Measurements from ENCODE around the gene IFI35.
A peak's percentile ranks its signal among the peaks of the same experiment; 100 is the strongest.
"Not testable (repeated sequence)": the region's sequence is repeated elsewhere in the genome, so short reads cannot be mapped to it uniquely, and the experiment has no call there.

Gene IFI35

GRCh38 chr17:43006639-43007551, at the start of gene IFI35:
TSS of gene IFI35 (plus strand) at chr17:43006784. CDS start at chr17:43006948, 164 bp downstream.
- Mint-ChIP-seq H3K4me3 (peak within 1 kb of the TSS; percentile 99), H3K36me3 (no peaks in the 10 kb centered on the region), H3K4me1 (ENCODE audit: low read depth) (peaks cover 30% of the 10 kb centered on the region), H3K27me3 (no peaks in the 10 kb centered on the region), H3K27ac (peak within 1 kb of the TSS; percentile 99), H3K9me3 (ENCODE audit: low read depth) (no peaks in the 10 kb centered on the region)

GRCh38 chr17:42964161-42964932, 42.2 kb upstream of the IFI35 start, which contains the start of gene AARSD1:
TSS of gene AARSD1 (minus strand) at chr17:42964454. CDS start at chr17:42964440, 14 bp downstream.
- Mint-ChIP-seq H3K4me1 (ENCODE audit: low read depth) (peaks cover 20% of the 10 kb centered on the region), H3K4me3 (peak within 1 kb of the TSS; percentile 96), H3K36me3 (peaks cover 11% of the 10 kb centered on the region), H3K27ac (peak within 1 kb of the TSS; percentile 94), H3K27me3 (no peaks in the 10 kb centered on the region), H3K9me3 (ENCODE audit: low read depth) (no peaks in the 10 kb centered on the region)

- Mint-ChIP-seq H3K4me1 (ENCODE audit: low read depth) (peaks cover 15% of the 10 kb centered on the region), H3K36me3 (peaks cover 8% of the 10 kb centered on the region), H3K4me3 (no peak overlapping the region), H3K9me3 (ENCODE audit: low read depth) (no peaks in the 10 kb centered on the region), H3K27me3 (no peaks in the 10 kb centered on the region), H3K27ac (no peak overlapping the region)
Observed at GRCh38 chr17:42967925-42968324, 38.7 kb upstream of the IFI35 start.

- H3K27ac Mint-ChIP-seq, result no peak overlapping the region
Observed at GRCh38 chr17:42969001-42969581, 37.5 kb upstream of the IFI35 start.

GRCh38 chr17:42971589-42971988, 35.0 kb upstream of the IFI35 start:
- Mint-ChIP-seq H3K36me3 (no peaks in the 10 kb centered on the region), H3K9me3 (ENCODE audit: low read depth) (no peaks in the 10 kb centered on the region), H3K4me1 (ENCODE audit: low read depth) (no peaks in the 10 kb centered on the region), H3K27ac (no peak overlapping the region), H3K27me3 (no peaks in the 10 kb centered on the region), H3K4me3 (no peak overlapping the region)

More at GRCh38 chr17:42969001-42969581, 37.5 kb upstream of the IFI35 start:
- Mint-ChIP-seq H3K4me1 (ENCODE audit: low read depth) (peaks cover 7% of the 10 kb centered on the region), H3K4me3 (no peak overlapping the region), H3K36me3 (peaks cover 4% of the 10 kb centered on the region), H3K9me3 (ENCODE audit: low read depth) (no peaks in the 10 kb centered on the region), H3K27me3 (no peaks in the 10 kb centered on the region)

GRCh38 chr17:42973323-42973722, 33.3 kb upstream of the IFI35 start:
- H3K27me3 Mint-ChIP-seq, result not testable (repeated sequence)

GRCh38 chr17:42975265-42975664, 31.3 kb upstream of the IFI35 start:
- H3K4me1 Mint-ChIP-seq (ENCODE audit: low read depth), result peaks cover 8% of the 10 kb centered on the region
- H3K4me3 Mint-ChIP-seq, result no peak overlapping the region
- H3K27me3 Mint-ChIP-seq, result no peaks in the 10 kb centered on the region
- H3K9me3 Mint-ChIP-seq (ENCODE audit: low read depth), result no peaks in the 10 kb centered on the region
- no peaks in the 10 kb centered on the region for H3K36me3 Mint-ChIP-seq
- no peak overlapping the region for H3K27ac Mint-ChIP-seq

More at GRCh38 chr17:42973323-42973722, 33.3 kb upstream of the IFI35 start:
- H3K27ac Mint-ChIP-seq; H3K36me3 Mint-ChIP-seq; H3K9me3 Mint-ChIP-seq (ENCODE audit: low read depth); H3K4me1 Mint-ChIP-seq (ENCODE audit: low read depth); H3K4me3 Mint-ChIP-seq: not testable (repeated sequence)

GRCh38 chr17:42975701-42976100, 30.9 kb upstream of the IFI35 start:
- not testable (repeated sequence) for H3K27ac Mint-ChIP-seq; H3K9me3 Mint-ChIP-seq (ENCODE audit: low read depth); H3K27me3 Mint-ChIP-seq; H3K4me3 Mint-ChIP-seq; H3K36me3 Mint-ChIP-seq
- peaks cover 10% of the 10 kb centered on the region for H3K4me1 Mint-ChIP-seq (ENCODE audit: low read depth)

GRCh38 chr17:42979511-42980273, 26.9 kb upstream of the IFI35 start, which contains the start of gene PTGES3L:
TSS of gene PTGES3L (minus strand) at chr17:42980080. CDS start at chr17:42980053, 27 bp downstream.
- Mint-ChIP-seq H3K36me3 (peaks cover 2% of the 10 kb centered on the region), H3K9me3 (ENCODE audit: low read depth) (no peaks in the 10 kb centered on the region), H3K27ac (peak within 1 kb of the TSS; percentile 96), H3K4me3 (peak within 1 kb of the TSS; percentile 95), H3K4me1 (ENCODE audit: low read depth) (peaks cover 27% of the 10 kb centered on the region), H3K27me3 (no peaks in the 10 kb centered on the region)

- Mint-ChIP-seq H3K36me3 (peaks cover 4% of the 10 kb centered on the region), H3K9me3 (ENCODE audit: low read depth) (no peaks in the 10 kb centered on the region), H3K27ac (peak within 1 kb of the TSS; percentile 96), H3K27me3 (no peaks in the 10 kb centered on the region), H3K4me1 (ENCODE audit: low read depth) (peaks cover 30% of the 10 kb centered on the region), H3K4me3 (peak within 1 kb of the TSS; percentile 95)
Observed at GRCh38 chr17:42980274-42980765, 26.3 kb upstream of the IFI35 start, which contains the start of gene RUNDC1. TSS of gene RUNDC1 (plus strand) at chr17:42980565. CDS start at chr17:42980577, 12 bp downstream.

- H3K27ac Mint-ChIP-seq, result peak overlapping the region; percentile 77
- peak overlapping the region; percentile 95 for H3K4me3 Mint-ChIP-seq
- H3K36me3 Mint-ChIP-seq, result peaks cover 4% of the 10 kb centered on the region
- no peaks in the 10 kb centered on the region for H3K27me3 Mint-ChIP-seq
- H3K9me3 Mint-ChIP-seq (ENCODE audit: low read depth), result no peaks in the 10 kb centered on the region
- H3K4me1 Mint-ChIP-seq (ENCODE audit: low read depth), result peaks cover 30% of the 10 kb centered on the region
Observed at GRCh38 chr17:42980766-42981397, 25.7 kb upstream of the IFI35 start.

GRCh38 chr17:42982266-42982665, 24.3 kb upstream of the IFI35 start:
- Mint-ChIP-seq H3K4me3 (peak overlapping the region; percentile 95), H3K9me3 (ENCODE audit: low read depth) (no peaks in the 10 kb centered on the region), H3K4me1 (ENCODE audit: low read depth) (peaks cover 30% of the 10 kb centered on the region), H3K27me3 (no peaks in the 10 kb centered on the region), H3K27ac (peak overlapping the region; percentile 64), H3K36me3 (peaks cover 4% of the 10 kb centered on the region)

- Mint-ChIP-seq H3K4me1 (ENCODE audit: low read depth) (peaks cover 22% of the 10 kb centered on the region), H3K27ac (no peak overlapping the region), H3K36me3 (peaks cover 8% of the 10 kb centered on the region)
Observed at GRCh38 chr17:42985225-42985624, 21.4 kb upstream of the IFI35 start.

More at GRCh38 chr17:42985225-42985624, 21.4 kb upstream of the IFI35 start:
- Mint-ChIP-seq H3K4me3 (no peak overlapping the region), H3K9me3 (ENCODE audit: low read depth) (no peaks in the 10 kb centered on the region), H3K27me3 (no peaks in the 10 kb centered on the region)
